K562 (cell line): ENCODE data around the gene NECTIN4. TPM values are rescaled to one million over a fixed set of nuclear protein-coding genes. Genes with fewer than 3 reads are reported as not detected.

Experiments
- ELF4 ChIP-seq: fragments of 450-650 bp; formaldehyde crosslinking; IDR thresholded peaks from 2 replicates; pipeline ENCODE4 v1.4.0; 2022; ENCODE audit warnings: missing genetic modification characterization
- FOSL1 ChIP-seq: fragments of 200-800 bp; sonication (Bioruptor generic); conservative IDR thresholded peaks from 2 replicates; pipeline ENCODE4 v1.6.1; 2016; ENCODE audit warnings: missing genetic modification characterization, missing compliant biosample characterization
- FOXO4 ChIP-seq: fragments of 450-650 bp; formaldehyde crosslinking; IDR thresholded peaks from 2 replicates; pipeline ENCODE4 v1.4.0; 2020; ENCODE audit warnings: mild to moderate bottlenecking, moderate library complexity
- HMBOX1 ChIP-seq: sonication (generic); IDR thresholded peaks from 2 replicates; pipeline ENCODE4 v1.6.1; 2016
- MITF ChIP-seq: IDR thresholded peaks from 2 replicates; pipeline ENCODE4 v1.6.1; 2014; ENCODE audit warnings: antibody characterized with exemption
- MTF1 ChIP-seq: fragments of 250-450 bp; sonication (Bioruptor Pico); IDR thresholded peaks from 2 replicates; pipeline ENCODE4 v1.9.0; 2021; ENCODE audit warnings: moderate library complexity, mild to moderate bottlenecking, inconsistent platforms, borderline replicate concordance
- NFRKB ChIP-seq: fragments of 450-650 bp; IDR thresholded peaks from 2 replicates; pipeline ENCODE4 v1.6.1; 2016; ENCODE audit warnings: low read depth
- POLR2H ChIP-seq: IDR thresholded peaks from 2 replicates; pipeline ENCODE4 v1.6.1; 2016; ENCODE audit warnings: missing genetic modification characterization, low read depth, mild to moderate bottlenecking, control low read depth, missing compliant biosample characterization, moderate library complexity
- PTTG1 ChIP-seq: fragments of 450-650 bp; IDR thresholded peaks from 2 replicates; pipeline ENCODE4 v1.6.1; 2016; ENCODE audit warnings: low read depth, mild to moderate bottlenecking, missing genetic modification characterization, missing compliant biosample characterization
- RBM15 ChIP-seq: fragments of 200-400 bp; formaldehyde crosslinking; IDR thresholded peaks from 2 replicates; pipeline ENCODE4 v1.6.1; 2018; ENCODE audit warnings: mild to moderate bottlenecking, low read length, moderate library complexity; ENCODE audit not compliant: insufficient read depth
- SMARCC2 ChIP-seq: fragments of 450-650 bp; IDR thresholded peaks from 2 replicates; pipeline ENCODE4 v1.6.1; 2017; ENCODE audit warnings: antibody characterized with exemption, moderate library complexity, mild to moderate bottlenecking, low read depth
- STAT5A ChIP-seq: IDR thresholded peaks from 2 replicates; pipeline ENCODE4 v1.6.1; 2012; ENCODE audit warnings: low read length, inconsistent platforms, borderline replicate concordance
- TBP ChIP-seq: optimal IDR thresholded peaks from 2 replicates; pipeline ENCODE3; 2011; ENCODE audit warnings: low read depth, low read length, improper control_type of control experiment
- TFAM ChIP-seq: fragments of 250-450 bp; sonication (Bioruptor Pico); conservative IDR thresholded peaks from 2 replicates; pipeline ENCODE4 v1.5.0; 2021; ENCODE audit warnings: mild to moderate bottlenecking, moderate library complexity
- ZBTB5 ChIP-seq: fragments of 450-650 bp; IDR thresholded peaks from 2 replicates; pipeline ENCODE4 v1.6.1; 2017; ENCODE audit warnings: antibody characterized with exemption
- ZNF23 ChIP-seq: fragments of 250-450 bp; sonication (Bioruptor Pico); IDR thresholded peaks from 2 replicates; pipeline ENCODE4 v1.4.0; 2020; ENCODE audit warnings: mild to moderate bottlenecking
- ZNF263 ChIP-seq: sonication (generic); formaldehyde crosslinking; IDR thresholded peaks from 2 replicates; pipeline ENCODE4 v1.8.0; 2022; ENCODE audit warnings: mild to moderate bottlenecking, missing genetic modification reagents, borderline replicate concordance
- ZNF3 ChIP-seq: fragments of 250-450 bp; sonication (Bioruptor Pico); IDR thresholded peaks from 2 replicates; pipeline ENCODE4 v1.5.0; 2021; ENCODE audit warnings: mild to moderate bottlenecking, moderate library complexity
- ZNF57 ChIP-seq: fragments of 450-650 bp; formaldehyde crosslinking; IDR thresholded peaks from 2 replicates; pipeline ENCODE4 v1.4.0; 2020; ENCODE audit warnings: mild to moderate bottlenecking, moderate library complexity
- polyA plus RNA-seq, 8 experiments: library from polyadenylated mRNA; depleted of rRNA in 4 of 8; stranded (reverse) in 5 of 8; unstranded in 3 of 8; fragments of >200 nt; fragmentation: Nextera tagmentation in 2 of 8; fragmentation: Illumina TruSeq in 1 of 8; extraction: Ambion mirVana in 2 of 8; extraction: Trizol in 1 of 8; gene quantifications; 2 replicates each; pipeline versions ENCODE4 v1.2.1 to v1.2.3, GENCODE V29; 2011 to 2014; ENCODE audit warnings: inconsistent platforms in 1 of 8, missing spikeins in 1 of 8
- total RNA-seq, 7 experiments: library from RNA; depleted of rRNA in 6 of 7; stranded (reverse); fragments of >200 nt in 6 of 7; fragmentation: Illumina TruSeq in 2 of 7; extraction: Trizol in 2 of 7; gene quantifications; 2 replicates each; pipeline versions ENCODE4 v1.2.1 to v1.2.3, GENCODE V29; 2011 to 2021; ENCODE audit warnings: low replicate concordance in 1 of 7
- TF ChIP-seq, protein P1 (sequence below): fragments of 250-450 bp; sonication (Bioruptor Pico); IDR thresholded peaks from 2 replicates; pipeline ENCODE4 v1.8.0; 2022; ENCODE audit warnings: moderate library complexity, mild to moderate bottlenecking, inconsistent platforms

NECTIN4 gene
- total and polyA plus RNA-seq, 9 of the 15 experiments (the other 6 are each of a cell fraction or from before 2014, with no cell fraction given) = 0.01 to 0.09 TPM; not detected in 7

DNA sequence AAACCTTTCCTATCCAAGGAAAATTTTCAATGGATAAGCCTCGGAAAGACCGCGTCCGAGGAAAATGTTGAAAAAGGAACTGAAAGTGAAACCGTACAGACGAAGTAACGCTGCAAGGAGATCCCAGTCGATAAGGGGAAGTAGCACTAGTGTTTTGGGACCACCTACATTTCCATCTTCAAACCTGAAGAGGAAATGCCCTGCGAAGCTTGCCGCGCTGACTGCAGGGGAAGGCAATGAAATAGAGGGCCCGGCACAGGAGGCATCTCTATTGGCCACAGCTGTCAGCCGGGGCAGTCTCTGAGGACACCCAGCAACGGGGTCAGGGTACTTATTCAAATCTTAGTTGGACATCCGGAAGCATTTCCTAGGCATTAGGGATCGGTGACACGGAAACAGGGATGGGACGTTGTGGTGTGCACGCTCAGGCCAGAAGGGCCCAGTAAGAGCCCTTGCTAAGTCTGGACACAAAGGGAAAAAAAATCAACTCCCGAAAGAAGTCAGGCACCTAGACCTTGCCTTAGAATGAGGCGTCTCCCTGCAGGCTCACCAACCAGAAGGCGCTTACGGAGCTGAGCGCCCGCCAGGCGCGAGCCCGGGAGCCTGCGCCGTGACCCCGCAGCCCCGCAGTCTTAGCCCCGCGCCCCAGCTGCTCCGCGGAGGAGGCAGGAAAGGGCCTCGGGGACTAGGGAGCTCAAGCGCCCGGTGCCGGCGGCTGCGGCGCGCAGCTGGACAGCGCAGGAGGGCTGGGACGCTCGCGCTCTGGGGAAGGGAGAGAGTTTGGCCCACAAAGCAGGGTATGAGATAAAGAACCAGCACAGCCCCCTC lies 44.2 kb downstream of the NECTIN4 start (continued):
- TF ChIP-seq ZNF23 (CRISPR knock-in tag) (no peak), HMBOX1 (no peak), ELF4 (CRISPR knock-in tag) (no peak), ZNF57 (CRISPR knock-in tag) (no peak), TBP (no peak), FOXO4 (CRISPR knock-in tag) (no peak), NFRKB (no peak), TFAM (CRISPR knock-in tag) (no peak), ZNF3 (no peak), STAT5A (no peak), PTTG1 (tag) (no peak), POLR2H (tag) (no peak), ZBTB5 (no peak), MTF1 (CRISPR knock-in tag) (no peak), FOSL1 (tag) (0 out of 2 replicates have a peak, but pooled peaks have one; percentile 11), SMARCC2 (no peak), MITF (no peak), ZNF263 (CRISPR knock-in tag) (no peak), RBM15 (no peak)
- TF ChIP-seq, protein P1, sequence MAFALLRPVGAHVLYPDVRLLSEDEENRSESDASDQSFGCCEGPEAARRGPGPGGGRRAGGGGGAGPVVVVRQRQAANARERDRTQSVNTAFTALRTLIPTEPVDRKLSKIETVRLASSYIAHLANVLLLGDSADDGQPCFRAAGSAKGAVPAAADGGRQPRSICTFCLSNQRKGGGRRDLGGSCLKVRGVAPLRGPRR (CRISPR knock-in tag) = no peak
